Tibial nerve (tissue), 4 donors: ENCODE measurements around the gene NUP210. TPM values are rescaled to one million over a fixed set of nuclear protein-coding genes. Genes with fewer than 3 reads are reported as not detected.

ENCODE experiments used
- DNase-seq, 2 donors: peaks; one replicate each; pipeline ENCODE4 v3.0.0-alpha.2; 2019; ENCODE audit warnings: low spot score in 2 of 2
- H3K27ac ChIP-seq, 4 donors: fragments of 200-600 bp; sonication (generic) in 3 of 4; one replicate each; pipeline ENCODE4 v1.5.1; 2017 to 2019; ENCODE audit warnings: mild to moderate bottlenecking in 1 of 4
- H3K27me3 ChIP-seq, 2 donors: fragments of 200-600 bp; sonication (generic) in 1 of 2; one replicate each; pipeline versions ENCODE4 v1.5.1 to v1.6.0; 2017 to 2019
- H3K36me3 ChIP-seq, 3 donors: fragments of 200-600 bp; sonication (generic); one replicate each; pipeline ENCODE4 v1.5.1; 2018 to 2019
- H3K4me1 ChIP-seq, 4 donors: fragments of 200-600 bp; sonication (generic) in 3 of 4; one replicate each; pipeline ENCODE4 v1.5.1; 2017 to 2019
- H3K4me3 ChIP-seq, 4 donors: fragments of 200-600 bp; sonication (generic) in 3 of 4; one replicate each; pipeline ENCODE4 v1.5.1; 2017 to 2019; ENCODE audit warnings: mild to moderate bottlenecking in 1 of 4, moderate library complexity in 1 of 4
- H3K9me3 ChIP-seq, 4 donors: fragments of 200-600 bp; sonication (generic) in 3 of 4; one replicate each; pipeline ENCODE4 v1.5.1; 2017 to 2019
- EP300 ChIP-seq, 2 donors: sonication (generic); formaldehyde crosslinking; IDR thresholded peaks; one replicate each; pipeline ENCODE4 v1.6.1; 2017; ENCODE audit warnings: antibody characterized with exemption in 2 of 2, mild to moderate bottlenecking in 1 of 2
- POLR2A ChIP-seq, 2 donors: fragments of 450-650 bp; IDR thresholded peaks; one replicate each; pipeline ENCODE4 v1.6.1; 2017; ENCODE audit warnings: antibody characterized with exemption in 2 of 2, mild to moderate bottlenecking in 2 of 2, moderate library complexity in 2 of 2
- WGBS, 2 donors: methylation state at CpG; one replicate each; pipeline ENCODE4 v1.1.5; 2018; 5-methylcytosine and 5-hydroxymethylcytosine counted together
- total RNA-seq, 4 donors: library from RNA; depleted of rRNA; stranded (reverse); fragments of >200 nt; gene quantifications; one replicate each; pipeline ENCODE4 v1.1.0, GENCODE V29; 2016
- TF ChIP-seq, protein P1 (sequence below), 5 experiments: fragments of 200-600 bp in 3 of 5; fragments of 450-650 bp in 2 of 5; sonication (generic) in 3 of 5; IDR thresholded peaks; one replicate each; pipeline ENCODE4 v1.5.1; 2016 to 2019; ENCODE audit warnings: antibody characterized with exemption in 5 of 5, mild to moderate bottlenecking in 3 of 5, moderate library complexity in 2 of 5

Gene NUP210
- total RNA-seq, 4 donors from 2014 or later: 1.3 to 9.3 (median 2.0) TPM

DNA sequence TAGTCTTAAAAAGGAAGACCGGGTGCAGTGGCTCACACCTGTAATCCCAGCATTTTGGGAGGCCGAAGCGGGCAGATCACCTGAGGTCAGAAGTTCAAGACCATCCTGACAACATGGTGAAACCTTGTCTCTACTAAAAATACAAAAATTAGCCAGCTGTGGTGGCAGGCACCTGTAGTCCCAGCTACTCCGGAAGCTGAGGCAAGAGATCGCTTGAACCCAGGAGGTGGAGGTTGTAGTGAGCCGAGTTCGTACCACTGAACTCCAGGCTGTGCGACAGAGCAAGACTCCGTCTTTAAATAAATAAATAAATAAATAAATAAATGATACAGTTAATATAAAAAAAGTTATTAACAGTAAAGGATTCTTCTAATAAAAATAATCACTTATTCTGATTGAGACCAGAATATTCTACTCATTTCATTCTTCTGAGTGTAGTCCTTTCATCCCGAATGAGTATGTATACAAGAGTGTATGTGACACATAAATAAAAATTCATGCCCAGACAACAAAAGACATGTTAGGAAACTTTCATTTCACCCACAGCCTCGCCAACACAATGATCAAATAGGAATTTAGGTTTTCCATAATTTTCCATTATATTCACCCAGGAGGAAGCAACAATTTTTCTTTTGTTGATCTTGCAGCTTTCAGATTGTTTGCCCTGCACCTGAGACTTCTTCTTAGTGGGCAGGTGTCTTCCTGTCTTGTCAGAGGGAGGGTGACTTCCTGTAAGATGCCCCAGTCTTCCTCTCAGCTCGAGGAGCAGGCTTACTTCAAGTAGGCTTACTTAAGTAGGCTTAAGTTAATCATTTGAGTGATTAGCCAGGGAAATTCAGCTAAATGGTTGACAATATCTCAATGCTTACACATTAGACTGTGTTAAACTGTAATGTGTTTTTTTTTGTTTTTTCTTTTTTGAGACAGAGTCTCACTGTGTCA is 7.8 kb upstream of the NUP210 start:
- Histone ChIP-seq H3K27me3 (no peaks in the 10 kb centered on the region), H3K27ac (no peak overlapping the region), H3K4me3 (no peak overlapping the region), H3K4me1 (no peaks in the 10 kb centered on the region), H3K9me3 (no peaks in the 10 kb centered on the region), H3K36me3 (no peaks in the 10 kb centered on the region)
- WGBS, 2 donors: 84% methylated on average over 12 of the region's 12 CpGs
- no peak for DNase-seq
- TF ChIP-seq POLR2A (IDR thresholded peaks at IDR 0.05) (no peak), EP300 (IDR thresholded peaks at IDR 0.05) (no peak)
- TF ChIP-seq, protein P1, sequence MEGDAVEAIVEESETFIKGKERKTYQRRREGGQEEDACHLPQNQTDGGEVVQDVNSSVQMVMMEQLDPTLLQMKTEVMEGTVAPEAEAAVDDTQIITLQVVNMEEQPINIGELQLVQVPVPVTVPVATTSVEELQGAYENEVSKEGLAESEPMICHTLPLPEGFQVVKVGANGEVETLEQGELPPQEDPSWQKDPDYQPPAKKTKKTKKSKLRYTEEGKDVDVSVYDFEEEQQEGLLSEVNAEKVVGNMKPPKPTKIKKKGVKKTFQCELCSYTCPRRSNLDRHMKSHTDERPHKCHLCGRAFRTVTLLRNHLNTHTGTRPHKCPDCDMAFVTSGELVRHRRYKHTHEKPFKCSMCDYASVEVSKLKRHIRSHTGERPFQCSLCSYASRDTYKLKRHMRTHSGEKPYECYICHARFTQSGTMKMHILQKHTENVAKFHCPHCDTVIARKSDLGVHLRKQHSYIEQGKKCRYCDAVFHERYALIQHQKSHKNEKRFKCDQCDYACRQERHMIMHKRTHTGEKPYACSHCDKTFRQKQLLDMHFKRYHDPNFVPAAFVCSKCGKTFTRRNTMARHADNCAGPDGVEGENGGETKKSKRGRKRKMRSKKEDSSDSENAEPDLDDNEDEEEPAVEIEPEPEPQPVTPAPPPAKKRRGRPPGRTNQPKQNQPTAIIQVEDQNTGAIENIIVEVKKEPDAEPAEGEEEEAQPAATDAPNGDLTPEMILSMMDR (IDR thresholded peaks at IDR 0.05): no peak

DNA sequence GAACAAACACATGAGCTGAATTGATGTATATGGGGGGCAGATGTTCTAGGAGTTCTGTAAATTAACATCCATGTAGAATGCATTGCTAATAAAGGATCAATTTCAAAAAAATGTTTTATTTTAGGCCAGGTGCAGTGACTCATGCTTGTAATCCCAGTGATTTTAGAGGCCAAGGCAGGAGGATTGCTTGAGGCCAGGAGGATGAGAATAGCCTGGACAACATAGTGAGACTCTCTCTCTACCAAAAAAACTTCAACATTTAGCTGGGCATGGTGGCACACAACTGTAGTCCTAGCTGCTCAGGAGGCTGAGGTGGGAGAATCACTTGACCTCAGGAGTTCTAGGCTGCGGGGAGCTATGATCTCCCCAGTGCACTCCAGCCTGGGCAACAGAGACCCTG is 6.5 kb upstream of the NUP210 start:
- H3K27ac ChIP-seq: no peak overlapping the region
- 83 to 97% methylated on average over 1 of the region's 1 CpG for WGBS, 2 donors

DNA sequence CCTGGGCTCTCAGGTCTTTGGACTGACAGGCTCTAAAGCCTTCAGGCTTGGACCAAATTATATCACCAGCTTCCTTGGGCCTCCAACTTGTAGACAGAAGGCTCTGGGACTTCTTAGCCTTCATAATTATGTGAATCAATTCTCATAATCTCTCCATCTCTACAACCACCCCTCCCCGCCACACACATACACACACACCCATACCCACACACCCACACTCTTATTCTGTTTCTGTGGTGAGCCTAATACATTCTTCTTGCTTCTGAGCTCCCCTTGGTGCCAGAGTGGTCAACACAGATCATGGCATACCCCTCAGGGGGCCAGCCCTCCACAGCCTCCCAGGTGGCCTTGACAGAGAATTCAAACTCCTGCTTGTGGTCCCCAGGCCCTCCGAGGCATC is 5.6 kb upstream of the NUP210 start:
- Histone ChIP-seq H3K4me1 (peaks cover 0 to 2% (median 0%) of the 10 kb centered on the region in 4 donors), H3K27me3 (no peaks in the 10 kb centered on the region), H3K27ac (no peak overlapping the region), H3K36me3 (no peaks in the 10 kb centered on the region), H3K9me3 (no peaks in the 10 kb centered on the region), H3K4me3 (no peak overlapping the region)
- 84% methylated on average over 2 of the region's 2 CpGs for WGBS, 2 donors
- DNase-seq: no peak
- TF ChIP-seq, protein P1 (IDR thresholded peaks at IDR 0.05): no peak
- TF ChIP-seq POLR2A (IDR thresholded peaks at IDR 0.05): no peak
- no peak for TF ChIP-seq EP300 (IDR thresholded peaks at IDR 0.05)

More for the DNA sequence above, 6.5 kb upstream of the NUP210 start:
- Histone ChIP-seq H3K27me3 (no peaks in the 10 kb centered on the region), H3K36me3 (no peaks in the 10 kb centered on the region), H3K9me3 (no peaks in the 10 kb centered on the region), H3K4me1 (no peaks in the 10 kb centered on the region), H3K4me3 (no peak overlapping the region)
- no peak for DNase-seq
- no peak for TF ChIP-seq EP300 (IDR thresholded peaks at IDR 0.05)
- no peak for TF ChIP-seq POLR2A (IDR thresholded peaks at IDR 0.05)
- TF ChIP-seq, protein P1 (IDR thresholded peaks at IDR 0.05): no peak

DNA sequence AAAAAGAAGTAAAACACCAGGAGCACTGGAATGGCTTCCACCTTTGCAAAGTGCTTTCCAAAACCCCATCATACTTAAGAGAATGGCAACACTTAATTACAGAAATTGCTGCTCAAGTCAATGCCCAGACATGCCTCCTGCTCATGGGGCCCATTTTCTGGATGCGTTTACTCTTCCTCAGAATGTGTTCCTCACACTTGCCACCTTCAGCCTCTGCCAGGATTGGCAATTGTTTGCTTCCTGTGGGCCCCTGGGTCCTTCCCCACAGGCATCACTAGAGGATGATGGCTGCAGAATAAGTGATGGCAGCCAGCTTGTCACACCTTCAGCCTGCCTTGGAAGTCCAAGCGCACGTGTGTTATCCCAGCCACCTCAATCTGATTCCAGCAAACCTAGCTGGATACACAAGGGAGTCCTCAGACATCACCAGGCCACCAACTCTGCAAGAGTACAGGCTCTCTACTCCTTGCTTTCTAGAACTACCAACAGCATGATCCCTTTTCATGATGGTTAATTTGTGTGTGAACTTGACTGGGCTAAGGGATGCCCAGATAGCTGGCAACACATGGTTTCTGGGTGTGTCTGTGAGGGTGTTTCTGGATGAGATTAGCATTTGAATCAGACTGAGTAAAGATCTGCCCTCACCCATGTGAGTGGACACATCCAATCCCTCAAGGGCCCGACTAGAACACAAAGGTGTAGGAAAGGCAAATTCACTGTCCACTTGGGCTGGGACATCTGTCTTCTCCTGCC is 4.9 kb upstream of the NUP210 start:
- no peak overlapping the region for H3K27ac ChIP-seq
- no peaks in the 10 kb centered on the region for H3K36me3 ChIP-seq
- 85 to 88% methylated on average over 3 to 4 of the region's 4 CpGs for WGBS, 2 donors

More for the DNA sequence above, 4.9 kb upstream of the NUP210 start:
- Histone ChIP-seq H3K4me3 (no peak overlapping the region), H3K27me3 (no peaks in the 10 kb centered on the region), H3K4me1 (peaks cover 0 to 7% (median 0%) of the 10 kb centered on the region in 4 donors), H3K9me3 (no peaks in the 10 kb centered on the region)
- no peak for TF ChIP-seq POLR2A (IDR thresholded peaks at IDR 0.05)
- TF ChIP-seq, protein P1 (IDR thresholded peaks at IDR 0.05): no peak
- TF ChIP-seq EP300 (IDR thresholded peaks at IDR 0.05): no peak
- no peak for DNase-seq
